Caco-2 (cell line): ENCODE results near the gene A2M. TPM values are rescaled to one million over a fixed set of nuclear protein-coding genes. Genes with fewer than 3 reads are reported as not detected.

Source experiments
- BruUV-seq: library from RNA; stranded (reverse); fragments of 400-500 nt; replicated peaks from 2 replicates; lab custom pipeline; 2021; lab: Mats Ljungman, UMichigan
- CTCF ChIA-PET: fragments of 300-600 bp; sonication (Branson Sonifier 250); formaldehyde crosslinking; loops from one replicate; lab custom pipeline; 2022; ENCODE audit warnings: antibody characterized with exemption; lab: Charles Lee
- POLR2A ChIA-PET: fragments of 300-600 bp; sonication (Branson Sonifier 250); formaldehyde crosslinking; loops from one replicate; lab custom pipeline; 2022; ENCODE audit warnings: antibody characterized with exemption; lab: Charles Lee
- DNase-seq, 2 experiments: peaks; one replicate each; pipeline versions ENCODE4 v3.0.0 to v3.0.0-alpha.2; 2020 to 2022
- H3K27me3 ChIP-seq: replicated peaks from 2 replicates; pipeline ENCODE4 v1.6.0; 2011; ENCODE audit warnings: low read length; ENCODE audit not compliant: control insufficient read depth, insufficient read depth
- H3K36me3 ChIP-seq: 2 replicates; pipeline ENCODE4 v1.5.1; 2011; ENCODE audit warnings: low read length; ENCODE audit not compliant: control insufficient read depth, insufficient read depth
- H3K4me1 ChIP-seq: fragments of 250-450 bp; sonication (Bioruptor Pico); 2 replicates; pipeline ENCODE4 v1.5.1; 2020; ENCODE audit warnings: mild to moderate bottlenecking
- H3K4me3 ChIP-seq: 2 replicates; pipeline ENCODE4 v1.5.1; 2011; ENCODE audit warnings: low read depth, mild to moderate bottlenecking, control low read depth, low read length
- H3K9me3 ChIP-seq: fragments of 250-450 bp; sonication (Bioruptor Pico); 2 replicates; pipeline ENCODE4 v1.5.1; 2020; ENCODE audit warnings: mild to moderate bottlenecking, moderate library complexity
- H3K27ac Mint-ChIP-seq: one replicate; pipeline ENCODE4 v1.8.0; 2022; ENCODE audit warnings: mixed read lengths; ENCODE audit not compliant: unreplicated experiment
- H3K27me3 Mint-ChIP-seq: one replicate; pipeline ENCODE4 v1.8.0; 2022; ENCODE audit warnings: mixed read lengths; ENCODE audit not compliant: insufficient read depth, unreplicated experiment
- H3K36me3 Mint-ChIP-seq: one replicate; pipeline ENCODE4 v1.8.0; 2022; ENCODE audit warnings: mild to moderate bottlenecking, mixed read lengths; ENCODE audit not compliant: insufficient read depth, unreplicated experiment
- H3K4me1 Mint-ChIP-seq: one replicate; pipeline ENCODE4 v1.8.0; 2022; ENCODE audit warnings: low read depth, mixed read lengths; ENCODE audit not compliant: unreplicated experiment
- H3K4me3 Mint-ChIP-seq: one replicate; pipeline ENCODE4 v1.8.0; 2022; ENCODE audit warnings: mild to moderate bottlenecking, moderate library complexity, mixed read lengths; ENCODE audit not compliant: unreplicated experiment
- H3K9me3 Mint-ChIP-seq: one replicate; pipeline ENCODE4 v1.8.0; 2022; ENCODE audit warnings: mixed read lengths; ENCODE audit not compliant: unreplicated experiment
- CTCF ChIP-seq, 2 experiments: fragments of 200-600 bp in 1 of 2; IDR thresholded peaks; 1 replicate in 1 of 2; 2 replicates in 1 of 2; pipeline versions ENCODE4 v1.5.1 to v1.8.0; 2011 to 2022; ENCODE audit warnings: antibody characterized with exemption in 1 of 2, control low read depth in 1 of 2, inconsistent platforms in 1 of 2, low read depth in 1 of 2, low read length in 1 of 2, mild to moderate bottlenecking in 1 of 2, moderate library complexity in 1 of 2; ENCODE audit not compliant: insufficient read depth in 1 of 2, severe bottlenecking in 1 of 2, unreplicated experiment in 1 of 2
- intact Hi-C: fragments of 100-400 bp; cut with micrococcal nuclease; formaldehyde crosslinking; loops from one replicate; pipeline ENCODE4 v1.10.0; 2022; ENCODE audit not compliant: unreplicated experiment
- total RNA-seq: library from RNA; stranded (reverse); gene quantifications from 2 replicates; pipeline ENCODE4 v1.2.3, GENCODE V29; 2022

The A2M gene
- total RNA-seq, 1 experiment from 2014 or later: 1.00 TPM

- Histone ChIP-seq H3K4me3 (no peak overlapping the region), H3K36me3 (no peaks in the 10 kb centered on the region), H3K4me1 (no peaks in the 10 kb centered on the region), H3K27me3 (no peaks in the 10 kb centered on the region), H3K9me3 (peaks cover 14% of the 10 kb centered on the region)
- peak in 1 of 2 experiments; percentile 14 for TF ChIP-seq CTCF (IDR thresholded peaks at IDR 0.05; ENCODE audit: insufficient read depth in 1 of 2, low read depth in 1 of 2, low read length in 1 of 2, severe bottlenecking in 1 of 2, unreplicated experiment in 1 of 2)
- H3K36me3 Mint-ChIP-seq: no peaks in the 10 kb centered on the region
- no peak overlapping the region for H3K27ac Mint-ChIP-seq
- H3K4me3 Mint-ChIP-seq: no peak overlapping the region
- intact Hi-C loops: no loop called here
- ChIA-PET POLR2A (no interaction called here), CTCF (interaction anchor here (0.9 kb wide), 1 partner anchor 16 kb away, joined by 3 read pairs; no protein-coding TSS in a partner anchor)
- DNase-seq: no peak
- no TSS peak for BruUV-seq
- H3K27me3 Mint-ChIP-seq: no peaks in the 10 kb centered on the region
- H3K9me3 Mint-ChIP-seq: peaks cover 22% of the 10 kb centered on the region
- H3K4me1 Mint-ChIP-seq: no peaks in the 10 kb centered on the region
Observed at GRCh38 chr12:9079883-9080675, 35.6 kb downstream of the A2M start.

GRCh38 chr12:9079082-9079481, 36.6 kb downstream of the A2M start:
- H3K4me3 ChIP-seq: no peak overlapping the region
- POLR2A ChIA-PET: no interaction called here
- H3K4me1 Mint-ChIP-seq: no peaks in the 10 kb centered on the region
- H3K36me3 ChIP-seq: no peaks in the 10 kb centered on the region
- H3K27ac Mint-ChIP-seq: no peak overlapping the region
- BruUV-seq: no TSS peak
- H3K4me3 Mint-ChIP-seq: no peak overlapping the region
- H3K9me3 Mint-ChIP-seq: peaks cover 12% of the 10 kb centered on the region
- H3K4me1 ChIP-seq: no peaks in the 10 kb centered on the region
- DNase-seq: no peak
- intact Hi-C loops: no loop called here
- H3K36me3 Mint-ChIP-seq: no peaks in the 10 kb centered on the region
- no peaks in the 10 kb centered on the region for H3K27me3 Mint-ChIP-seq
- TF ChIP-seq CTCF (IDR thresholded peaks at IDR 0.05; ENCODE audit: insufficient read depth in 1 of 2, low read depth in 1 of 2, low read length in 1 of 2, severe bottlenecking in 1 of 2, unreplicated experiment in 1 of 2): no peak
- CTCF ChIA-PET: no interaction called here
- no peaks in the 10 kb centered on the region for H3K27me3 ChIP-seq
- H3K9me3 ChIP-seq: peaks cover 4% of the 10 kb centered on the region

- H3K9me3 Mint-ChIP-seq: no peaks in the 10 kb centered on the region
- no peaks in the 10 kb centered on the region for H3K4me1 ChIP-seq
- TF ChIP-seq CTCF (IDR thresholded peaks at IDR 0.05; ENCODE audit: insufficient read depth in 1 of 2, low read depth in 1 of 2, low read length in 1 of 2, severe bottlenecking in 1 of 2, unreplicated experiment in 1 of 2): no peak
- no peaks in the 10 kb centered on the region for H3K9me3 ChIP-seq
- no peaks in the 10 kb centered on the region for H3K4me1 Mint-ChIP-seq
- no peaks in the 10 kb centered on the region for H3K27me3 Mint-ChIP-seq
- H3K4me3 ChIP-seq: no peak overlapping the region
- DNase-seq: no peak
- H3K36me3 Mint-ChIP-seq: no peaks in the 10 kb centered on the region
- intact Hi-C loops: no loop called here
- no TSS peak for BruUV-seq
- H3K27me3 ChIP-seq: no peaks in the 10 kb centered on the region
- H3K27ac Mint-ChIP-seq: no peak overlapping the region
- H3K4me3 Mint-ChIP-seq: no peak overlapping the region
- ChIA-PET CTCF (no interaction called here), POLR2A (no interaction called here)
- no peaks in the 10 kb centered on the region for H3K36me3 ChIP-seq
Observed at GRCh38 chr12:9077152-9078031, 38.3 kb downstream of the A2M start.
